ENCODE data around the gene COLQ. TPM values are rescaled to one million over a fixed set of nuclear protein-coding genes. Genes with fewer than 3 reads are reported as not detected.

The COLQ gene
- polyA plus RNA-seq, 2 donors, result 0.47 to 0.65 TPM

GRCh38 chr3:15453991-15454625, 67.4 kb downstream of the COLQ start:
- Histone ChIP-seq H3K36me3 (ENCODE audit: control insufficient read depth in 2 of 2, insufficient read depth in 2 of 2, low read length in 1 of 2) (no peaks in the 10 kb centered on the region), H3K27me3 (ENCODE audit: control insufficient read depth in 1 of 2, insufficient read depth in 2 of 2, low read length in 2 of 2) (no peaks in the 10 kb centered on the region), H3K9me3 (ENCODE audit: control insufficient read depth in 2 of 2, insufficient read depth in 1 of 2, low read depth in 1 of 2, low read length in 1 of 2) (no peaks in the 10 kb centered on the region), H3K4me3 (ENCODE audit: low read depth in 1 of 2, low read length in 2 of 2) (no peak overlapping the region), H3K27ac (ENCODE audit: low read depth in 2 of 2, low read length in 1 of 2) (no peak overlapping the region), H3K4me1 (ENCODE audit: control insufficient read depth in 2 of 2, insufficient read depth in 2 of 2, low read length in 1 of 2) (no peaks in the 10 kb centered on the region)
- WGBS, 2 donors, result 77 to 85% methylated on average over 9 of the region's 9 CpGs

DNA sequence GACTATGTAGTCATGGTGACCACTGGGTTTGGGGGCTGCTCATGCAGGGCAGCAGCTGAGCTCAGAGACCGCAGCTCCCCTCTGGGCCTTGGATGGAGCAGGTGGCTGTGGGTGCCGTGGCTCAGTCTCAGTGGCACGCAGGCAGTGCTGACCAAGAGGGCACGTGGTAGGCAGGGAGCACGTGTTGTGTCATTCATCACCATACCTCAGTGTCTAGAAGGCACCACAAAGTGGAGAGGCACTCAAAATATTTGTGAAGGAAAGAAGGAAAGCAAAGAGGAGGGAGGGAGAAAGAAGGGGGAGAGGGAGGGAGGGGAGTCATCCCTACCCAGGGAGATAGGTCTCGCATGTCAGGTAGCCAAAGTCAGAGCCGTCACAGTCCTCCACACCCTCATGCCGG, 68.0 kb downstream of the COLQ start:
- whole genome bisulfite sequencing, 2 donors, result 74 to 81% methylated on average over 8 of the region's 8 CpGs
- Histone ChIP-seq H3K4me1 (ENCODE audit: control insufficient read depth in 2 of 2, insufficient read depth in 2 of 2, low read length in 1 of 2) (no peaks in the 10 kb centered on the region), H3K36me3 (ENCODE audit: control insufficient read depth in 2 of 2, insufficient read depth in 2 of 2, low read length in 1 of 2) (no peaks in the 10 kb centered on the region)

DNA sequence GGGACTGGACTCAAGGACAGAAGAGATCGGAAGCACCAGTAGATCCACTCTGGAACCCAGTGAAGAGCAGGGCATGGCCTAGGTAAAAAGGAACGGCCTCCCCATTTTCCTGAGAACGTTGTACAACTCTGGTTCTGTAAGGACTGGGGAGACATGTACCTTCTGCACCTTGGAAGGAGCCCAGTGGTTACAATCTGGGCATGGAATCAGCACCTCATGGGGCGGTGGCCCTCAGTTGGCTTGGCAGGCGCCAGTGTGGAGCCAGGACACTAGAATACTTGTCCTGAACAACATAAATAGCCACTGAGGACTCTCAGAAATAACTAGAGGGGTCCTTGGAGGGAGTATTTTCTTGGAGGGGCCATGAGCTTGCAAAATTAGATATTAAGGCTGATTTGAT, 68.5 kb downstream of the COLQ start:
- H3K27me3 ChIP-seq (ENCODE audit: control insufficient read depth in 1 of 2, insufficient read depth in 2 of 2, low read length in 2 of 2), result no peaks in the 10 kb centered on the region
- no peak overlapping the region for H3K27ac ChIP-seq (ENCODE audit: low read depth in 2 of 2, low read length in 1 of 2)
- no peaks in the 10 kb centered on the region for H3K4me1 ChIP-seq (ENCODE audit: control insufficient read depth in 2 of 2, insufficient read depth in 2 of 2, low read length in 1 of 2)
- H3K36me3 ChIP-seq (ENCODE audit: control insufficient read depth in 2 of 2, insufficient read depth in 2 of 2, low read length in 1 of 2), result no peaks in the 10 kb centered on the region
- no peaks in the 10 kb centered on the region for H3K9me3 ChIP-seq (ENCODE audit: control insufficient read depth in 2 of 2, insufficient read depth in 1 of 2, low read depth in 1 of 2, low read length in 1 of 2)
- H3K4me3 ChIP-seq (ENCODE audit: low read depth in 1 of 2, low read length in 2 of 2), result no peak overlapping the region
- WGBS, 2 donors, result 85 to 92% methylated on average over 5 of the region's 5 CpGs

More for the DNA sequence above, 68.0 kb downstream of the COLQ start:
- H3K4me3 ChIP-seq (ENCODE audit: low read depth in 1 of 2, low read length in 2 of 2), result no peak overlapping the region
- no peaks in the 10 kb centered on the region for H3K9me3 ChIP-seq (ENCODE audit: control insufficient read depth in 2 of 2, insufficient read depth in 1 of 2, low read depth in 1 of 2, low read length in 1 of 2)
- H3K27me3 ChIP-seq (ENCODE audit: control insufficient read depth in 1 of 2, insufficient read depth in 2 of 2, low read length in 2 of 2), result no peaks in the 10 kb centered on the region
- H3K27ac ChIP-seq (ENCODE audit: low read depth in 2 of 2, low read length in 1 of 2), result no peak overlapping the region

DNA sequence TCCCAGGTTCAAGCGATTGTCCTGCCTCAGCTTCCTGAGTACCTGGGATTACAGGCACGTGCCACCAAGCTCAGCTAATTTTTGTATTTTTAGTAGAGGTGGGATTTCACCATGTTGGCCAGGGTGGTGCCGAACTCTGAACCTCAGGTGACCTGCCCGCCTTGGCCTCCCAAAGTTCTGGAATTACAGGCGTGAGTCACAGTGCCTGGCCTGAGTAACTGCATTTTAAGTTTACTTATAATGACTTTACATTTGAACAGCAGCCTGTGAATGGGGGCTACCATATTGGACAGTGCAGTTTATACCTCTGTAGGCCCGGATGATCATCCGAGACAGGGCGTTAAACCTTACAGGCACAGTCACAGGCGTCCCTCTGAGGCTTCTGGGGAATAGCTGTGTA, 69.3 kb downstream of the COLQ start:
- H3K4me1 ChIP-seq (ENCODE audit: control insufficient read depth in 2 of 2, insufficient read depth in 2 of 2, low read length in 1 of 2), result no peaks in the 10 kb centered on the region
- H3K36me3 ChIP-seq (ENCODE audit: control insufficient read depth in 2 of 2, insufficient read depth in 2 of 2, low read length in 1 of 2), result no peaks in the 10 kb centered on the region
- H3K4me3 ChIP-seq (ENCODE audit: low read depth in 1 of 2, low read length in 2 of 2), result no peak overlapping the region
- no peaks in the 10 kb centered on the region for H3K9me3 ChIP-seq (ENCODE audit: control insufficient read depth in 2 of 2, insufficient read depth in 1 of 2, low read depth in 1 of 2, low read length in 1 of 2)
- 83 to 89% methylated on average over 9 of the region's 9 CpGs for WGBS, 2 donors
- no peaks in the 10 kb centered on the region for H3K27me3 ChIP-seq (ENCODE audit: control insufficient read depth in 1 of 2, insufficient read depth in 2 of 2, low read length in 2 of 2)
- H3K27ac ChIP-seq (ENCODE audit: low read depth in 2 of 2, low read length in 1 of 2), result no peak overlapping the region

DNA sequence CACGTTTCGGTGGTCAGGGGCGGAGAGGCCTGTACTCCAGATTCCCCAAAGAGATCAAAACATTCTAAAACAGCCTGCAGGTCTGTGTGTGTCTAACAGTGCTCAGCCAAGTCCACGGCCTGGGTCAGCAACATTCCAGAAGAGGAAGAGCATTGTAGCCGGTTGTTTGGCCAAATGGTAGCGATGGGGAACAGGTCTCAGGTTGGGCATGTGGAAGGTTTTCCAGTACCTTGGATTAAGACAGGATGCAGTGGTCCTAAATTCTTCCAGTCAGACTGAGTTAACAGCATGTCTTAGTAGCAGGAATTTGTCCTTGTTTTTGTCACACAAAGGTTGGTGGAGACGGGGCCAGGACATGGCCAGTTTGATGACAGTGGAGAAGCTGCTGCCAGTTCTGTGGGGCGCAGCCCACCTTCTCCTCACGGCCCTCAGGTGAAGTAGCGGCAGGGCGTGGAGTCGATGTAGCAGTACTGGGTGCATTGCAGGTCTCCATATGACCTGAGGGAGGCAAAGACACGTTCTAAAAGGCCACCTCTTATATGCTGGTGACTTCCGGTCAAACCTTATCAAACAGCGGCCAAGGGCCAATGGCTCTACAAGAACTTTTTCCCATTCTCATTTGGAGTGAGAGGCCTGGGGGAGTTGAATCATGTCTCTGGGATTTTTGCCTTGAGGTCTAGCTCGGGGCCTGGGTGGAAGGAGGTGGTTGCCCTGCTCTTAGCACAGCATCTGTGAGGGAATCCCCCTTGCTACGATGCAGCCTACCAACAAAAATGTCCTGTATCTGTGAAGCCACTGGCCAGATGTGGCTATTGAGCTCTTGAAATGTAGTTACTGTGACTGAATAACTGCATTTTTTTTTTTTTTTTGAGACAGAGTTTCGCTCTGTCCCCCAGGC, 70.0 kb downstream of the COLQ start:
- Histone ChIP-seq H3K27me3 (ENCODE audit: control insufficient read depth in 1 of 2, insufficient read depth in 2 of 2, low read length in 2 of 2) (no peaks in the 10 kb centered on the region), H3K4me1 (ENCODE audit: control insufficient read depth in 2 of 2, insufficient read depth in 2 of 2, low read length in 1 of 2) (no peaks in the 10 kb centered on the region), H3K4me3 (ENCODE audit: low read depth in 1 of 2, low read length in 2 of 2) (no peak overlapping the region), H3K9me3 (ENCODE audit: control insufficient read depth in 2 of 2, insufficient read depth in 1 of 2, low read depth in 1 of 2, low read length in 1 of 2) (no peaks in the 10 kb centered on the region), H3K27ac (ENCODE audit: low read depth in 2 of 2, low read length in 1 of 2) (no peak overlapping the region), H3K36me3 (ENCODE audit: control insufficient read depth in 2 of 2, insufficient read depth in 2 of 2, low read length in 1 of 2) (no peaks in the 10 kb centered on the region)
- 92% methylated on average over 18 of the region's 18 CpGs for WGBS, 2 donors

DNA sequence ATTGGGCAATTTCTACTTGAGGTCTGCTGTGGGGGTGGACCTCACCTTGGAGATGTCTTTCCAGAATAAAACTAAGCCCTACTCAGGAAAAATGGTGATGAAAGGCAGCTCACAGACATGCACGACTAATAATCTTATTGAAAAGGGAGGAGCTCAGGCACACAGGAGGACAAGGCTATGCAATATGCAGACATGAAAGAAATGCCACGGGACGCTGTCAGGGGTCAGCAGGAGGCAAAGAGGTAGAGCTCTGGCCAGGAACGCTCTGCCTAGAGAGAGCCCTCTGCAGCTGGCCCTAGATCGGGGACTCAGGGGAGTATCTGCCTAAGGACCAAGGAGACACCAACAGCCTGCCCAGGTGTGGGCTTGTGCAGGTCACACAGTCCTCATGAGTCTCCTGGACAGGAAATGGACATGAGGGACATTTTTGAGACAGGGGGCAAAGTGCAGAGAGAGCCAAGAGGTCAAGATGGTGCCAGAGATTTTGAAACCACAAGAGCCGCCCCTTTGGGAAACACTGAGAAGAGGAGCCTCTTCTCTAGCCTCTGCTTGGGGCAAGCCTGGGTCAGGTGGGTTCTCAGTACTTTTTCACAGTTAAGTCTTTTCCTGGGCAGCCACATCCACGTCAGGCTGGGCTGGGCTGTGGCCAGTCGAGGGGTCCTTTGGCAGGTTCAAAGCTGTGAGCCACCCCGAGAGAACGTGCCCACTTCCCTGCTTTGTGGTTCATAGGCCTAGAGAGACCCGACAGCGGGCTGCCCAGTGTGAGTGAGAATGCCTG, 70.9 kb downstream of the COLQ start:
- H3K27me3 ChIP-seq (ENCODE audit: control insufficient read depth in 1 of 2, insufficient read depth in 2 of 2, low read length in 2 of 2), result no peaks in the 10 kb centered on the region
- no peak overlapping the region for H3K27ac ChIP-seq (ENCODE audit: low read depth in 2 of 2, low read length in 1 of 2)
- no peaks in the 10 kb centered on the region for H3K9me3 ChIP-seq (ENCODE audit: control insufficient read depth in 2 of 2, insufficient read depth in 1 of 2, low read depth in 1 of 2, low read length in 1 of 2)
- H3K4me1 ChIP-seq (ENCODE audit: control insufficient read depth in 2 of 2, insufficient read depth in 2 of 2, low read length in 1 of 2), result no peaks in the 10 kb centered on the region
- no peaks in the 10 kb centered on the region for H3K36me3 ChIP-seq (ENCODE audit: control insufficient read depth in 2 of 2, insufficient read depth in 2 of 2, low read length in 1 of 2)
- H3K4me3 ChIP-seq (ENCODE audit: low read depth in 1 of 2, low read length in 2 of 2), result no peak overlapping the region
- 91 to 95% methylated on average over 12 of the region's 12 CpGs for WGBS, 2 donors

DNA sequence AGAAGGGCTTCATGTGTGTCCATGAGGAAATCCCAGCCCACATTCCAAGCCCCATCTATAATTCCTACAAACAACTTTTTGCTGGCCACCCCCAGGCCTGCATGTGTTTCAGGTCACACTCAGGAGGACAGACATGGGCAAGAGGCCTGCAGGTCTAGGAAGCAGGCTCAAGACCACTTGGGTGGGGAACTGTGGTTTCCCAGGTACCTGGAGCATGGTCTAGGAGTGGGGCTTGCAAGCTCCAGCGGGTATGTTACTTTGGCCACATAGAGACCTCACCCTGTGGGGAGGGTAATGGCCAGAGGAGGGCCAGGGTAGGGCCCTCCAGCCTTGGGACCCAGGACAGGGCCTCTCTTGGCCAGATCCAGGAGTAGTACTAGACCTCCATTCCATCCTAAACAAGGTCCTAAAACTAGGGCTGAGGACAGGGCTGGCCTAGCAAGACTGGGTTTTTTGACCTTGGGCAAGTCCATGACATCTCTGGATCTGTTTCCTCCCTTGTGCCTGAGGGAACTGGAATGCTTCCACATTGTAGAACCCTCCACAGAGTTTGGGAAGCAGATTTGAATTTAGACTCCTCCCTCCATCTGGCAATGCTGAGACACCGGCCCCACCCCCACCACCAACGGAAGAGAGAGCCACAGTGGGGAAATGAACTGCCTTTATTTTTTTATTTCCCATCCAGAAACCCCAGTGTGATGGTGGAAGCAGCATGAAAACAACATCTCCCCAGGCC, 71.8 kb downstream of the COLQ start:
- Histone ChIP-seq H3K4me1 (ENCODE audit: control insufficient read depth in 2 of 2, insufficient read depth in 2 of 2, low read length in 1 of 2) (no peaks in the 10 kb centered on the region), H3K27ac (ENCODE audit: low read depth in 2 of 2, low read length in 1 of 2) (no peak overlapping the region), H3K9me3 (ENCODE audit: control insufficient read depth in 2 of 2, insufficient read depth in 1 of 2, low read depth in 1 of 2, low read length in 1 of 2) (no peaks in the 10 kb centered on the region), H3K27me3 (ENCODE audit: control insufficient read depth in 1 of 2, insufficient read depth in 2 of 2, low read length in 2 of 2) (no peaks in the 10 kb centered on the region), H3K36me3 (ENCODE audit: control insufficient read depth in 2 of 2, insufficient read depth in 2 of 2, low read length in 1 of 2) (no peaks in the 10 kb centered on the region), H3K4me3 (ENCODE audit: low read depth in 1 of 2, low read length in 2 of 2) (no peak overlapping the region)
- 88 to 91% methylated on average over 3 of the region's 3 CpGs for WGBS, 2 donors

DNA sequence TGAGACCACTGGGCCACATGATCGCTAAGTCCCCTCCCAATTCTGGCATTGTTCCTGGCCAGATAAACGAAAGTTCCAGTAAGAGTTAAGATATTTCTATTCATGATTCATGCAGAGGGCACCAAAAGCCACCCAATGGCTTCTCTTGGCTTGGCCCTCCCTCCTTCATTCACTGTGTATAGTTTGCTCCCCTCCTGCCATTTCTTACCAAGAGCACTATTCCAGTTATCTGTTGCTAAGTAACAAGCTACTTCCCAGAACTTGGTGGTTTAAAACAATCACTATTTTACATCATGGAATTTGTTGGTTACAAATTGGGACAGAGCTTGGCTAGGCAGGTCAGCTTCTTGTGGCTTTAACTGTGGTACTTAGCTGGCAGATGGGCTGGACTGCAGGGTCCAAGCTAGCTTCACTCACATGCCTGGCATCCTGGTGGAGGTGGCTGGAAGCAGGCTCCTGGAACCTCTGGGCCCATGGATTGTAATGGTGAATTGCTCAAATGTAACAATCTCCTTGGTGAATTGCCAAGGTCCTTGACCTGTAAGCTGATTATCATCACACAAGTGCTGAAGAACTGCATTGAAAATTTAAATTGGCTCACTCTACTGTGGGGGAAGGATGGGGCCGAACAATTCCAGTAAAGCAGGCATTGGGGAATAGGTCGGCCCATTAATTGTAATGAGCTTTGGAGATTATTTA, 77.5 kb downstream of the COLQ start:
- Histone ChIP-seq H3K4me1 (ENCODE audit: control insufficient read depth in 2 of 2, insufficient read depth in 2 of 2, low read length in 1 of 2) (no peaks in the 10 kb centered on the region), H3K9me3 (ENCODE audit: control insufficient read depth in 2 of 2, insufficient read depth in 1 of 2, low read depth in 1 of 2, low read length in 1 of 2) (no peaks in the 10 kb centered on the region), H3K27ac (ENCODE audit: low read depth in 2 of 2, low read length in 1 of 2) (no peak overlapping the region), H3K36me3 (ENCODE audit: control insufficient read depth in 2 of 2, insufficient read depth in 2 of 2, low read length in 1 of 2) (peaks cover 16% of the 10 kb centered on the region in 2 donors), H3K4me3 (ENCODE audit: low read depth in 1 of 2, low read length in 2 of 2) (no peak overlapping the region), H3K27me3 (ENCODE audit: control insufficient read depth in 1 of 2, insufficient read depth in 2 of 2, low read length in 2 of 2) (no peaks in the 10 kb centered on the region)
- 78 to 84% methylated on average over 4 of the region's 4 CpGs for WGBS, 2 donors

- Histone ChIP-seq H3K27ac (ENCODE audit: low read depth in 2 of 2, low read length in 1 of 2) (no peak overlapping the region), H3K9me3 (ENCODE audit: control insufficient read depth in 2 of 2, insufficient read depth in 1 of 2, low read depth in 1 of 2, low read length in 1 of 2) (no peaks in the 10 kb centered on the region), H3K4me1 (ENCODE audit: control insufficient read depth in 2 of 2, insufficient read depth in 2 of 2, low read length in 1 of 2) (no peaks in the 10 kb centered on the region), H3K4me3 (ENCODE audit: low read depth in 1 of 2, low read length in 2 of 2) (no peak overlapping the region), H3K27me3 (ENCODE audit: control insufficient read depth in 1 of 2, insufficient read depth in 2 of 2, low read length in 2 of 2) (no peaks in the 10 kb centered on the region), H3K36me3 (ENCODE audit: control insufficient read depth in 2 of 2, insufficient read depth in 2 of 2, low read length in 1 of 2) (peaks cover 20 to 23% of the 10 kb centered on the region in 2 donors)
- 36 to 53% methylated on average over 4 of the region's 4 CpGs for WGBS, 2 donors
These were observed 80.6 kb downstream of the COLQ start for GRCh38 chr3:15440891-15441290.
